ENCODE results near the gene SOX4. TPM values are rescaled to one million over a fixed set of nuclear protein-coding genes. Genes with fewer than 3 reads are reported as not detected.

The SOX4 gene
- total RNA-seq, 4 donors from 2014 or later, result 11.4 to 23.9 (median 16.1) TPM

DNA sequence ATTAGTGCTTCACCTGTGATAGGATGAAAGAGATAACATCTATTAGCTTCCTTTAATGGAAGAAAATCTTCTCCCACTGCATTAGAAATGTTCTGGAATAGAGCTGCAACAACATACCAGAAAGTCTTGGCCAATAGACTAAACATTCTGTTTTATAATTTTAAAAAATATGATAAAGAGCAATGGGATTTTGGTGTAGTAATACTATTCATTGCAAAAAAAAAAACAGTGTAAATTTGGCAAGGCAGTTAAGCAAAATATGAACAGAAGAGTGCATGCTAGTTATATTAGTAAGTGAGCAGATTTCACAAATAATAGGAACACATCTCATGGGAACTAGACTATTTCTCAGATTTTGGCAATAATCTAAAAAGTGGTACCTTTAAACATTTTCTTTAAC is 43.3 kb downstream of the SOX4 start:
- TF ChIP-seq, protein P1, sequence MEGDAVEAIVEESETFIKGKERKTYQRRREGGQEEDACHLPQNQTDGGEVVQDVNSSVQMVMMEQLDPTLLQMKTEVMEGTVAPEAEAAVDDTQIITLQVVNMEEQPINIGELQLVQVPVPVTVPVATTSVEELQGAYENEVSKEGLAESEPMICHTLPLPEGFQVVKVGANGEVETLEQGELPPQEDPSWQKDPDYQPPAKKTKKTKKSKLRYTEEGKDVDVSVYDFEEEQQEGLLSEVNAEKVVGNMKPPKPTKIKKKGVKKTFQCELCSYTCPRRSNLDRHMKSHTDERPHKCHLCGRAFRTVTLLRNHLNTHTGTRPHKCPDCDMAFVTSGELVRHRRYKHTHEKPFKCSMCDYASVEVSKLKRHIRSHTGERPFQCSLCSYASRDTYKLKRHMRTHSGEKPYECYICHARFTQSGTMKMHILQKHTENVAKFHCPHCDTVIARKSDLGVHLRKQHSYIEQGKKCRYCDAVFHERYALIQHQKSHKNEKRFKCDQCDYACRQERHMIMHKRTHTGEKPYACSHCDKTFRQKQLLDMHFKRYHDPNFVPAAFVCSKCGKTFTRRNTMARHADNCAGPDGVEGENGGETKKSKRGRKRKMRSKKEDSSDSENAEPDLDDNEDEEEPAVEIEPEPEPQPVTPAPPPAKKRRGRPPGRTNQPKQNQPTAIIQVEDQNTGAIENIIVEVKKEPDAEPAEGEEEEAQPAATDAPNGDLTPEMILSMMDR (IDR thresholded peaks at IDR 0.05), result no peak
- no peaks in the 10 kb centered on the region for H3K36me3 ChIP-seq
- no peak overlapping the region for H3K4me3 ChIP-seq
- no peak for DNase-seq
- H3K9me3 ChIP-seq, result no peaks in the 10 kb centered on the region
- H3K27me3 ChIP-seq, result no peaks in the 10 kb centered on the region
- no peak overlapping the region for H3K27ac ChIP-seq
- no peaks in the 10 kb centered on the region for H3K4me1 ChIP-seq

DNA sequence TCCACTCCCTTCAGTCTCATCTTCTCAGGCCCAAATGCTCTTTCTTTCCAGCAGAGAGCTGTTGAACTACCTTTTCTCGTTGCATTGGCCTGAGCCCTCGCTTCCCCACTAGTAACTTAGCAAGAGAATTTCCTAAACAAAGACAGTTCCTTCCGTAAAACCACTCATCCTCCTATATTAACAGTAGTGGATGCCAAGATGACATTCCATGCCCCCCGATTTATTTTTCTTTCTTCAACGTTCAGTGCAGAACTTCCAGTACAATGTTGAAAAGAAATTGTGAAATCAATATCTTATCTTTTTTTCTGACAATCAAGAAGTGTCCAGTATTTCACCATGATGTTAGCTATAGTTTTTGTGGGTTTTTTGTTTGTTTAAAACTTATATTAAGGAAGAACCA is 45.8 kb downstream of the SOX4 start:
- H3K9me3 ChIP-seq, result no peaks in the 10 kb centered on the region
- H3K4me3 ChIP-seq, result no peak overlapping the region
- H3K4me1 ChIP-seq, result no peaks in the 10 kb centered on the region
- no peak overlapping the region for H3K27ac ChIP-seq
- TF ChIP-seq POLR2A (IDR thresholded peaks at IDR 0.05), result no peak
- TF ChIP-seq, protein P1 (IDR thresholded peaks at IDR 0.05), result no peak
- DNase-seq, result no peak
- no peaks in the 10 kb centered on the region for H3K36me3 ChIP-seq
- H3K27me3 ChIP-seq, result no peaks in the 10 kb centered on the region

Small RNA genes lying within 50 kb of the gene (small RNA-seq; reads per million reads assigned to genes)
- gene BOLA2P3, result 0 reads per million in 2 donors
